Panc1 (cell line): ENCODE data around the gene FKBP1B. TPM values are rescaled to one million over a fixed set of nuclear protein-coding genes. Genes with fewer than 3 reads are reported as not detected.
A peak's percentile ranks its signal among the peaks of the same experiment; 100 is the strongest.
"Not testable (repeated sequence)": the region's sequence is repeated elsewhere in the genome, so short reads cannot be mapped to it uniquely, and the experiment has no call there.

Experiments
- ATAC-seq: fragments of 200-7000 bp; cut with Tn5 transposase; 2 replicates; pipeline ENCODE4 v1.9.1; 2020; ENCODE audit warnings: mild to moderate bottlenecking, moderate library complexity
- BruUV-seq: library from RNA; stranded (reverse); fragments of 400-500 nt; replicated peaks from 2 replicates; lab custom pipeline; 2021; lab: Mats Ljungman, UMichigan
- CTCF ChIA-PET: fragments of 300-600 bp; sonication (Branson Sonifier 250); formaldehyde crosslinking; loops from one replicate; lab custom pipeline; 2022; ENCODE audit warnings: antibody characterized with exemption; lab: Charles Lee
- POLR2A ChIA-PET: fragments of 300-600 bp; sonication (Branson Sonifier 250); formaldehyde crosslinking; loops from one replicate; lab custom pipeline; 2022; ENCODE audit warnings: antibody characterized with exemption; lab: Charles Lee
- DNase-seq: peaks from one replicate; pipeline ENCODE4 v3.0.0-alpha.2; 2010; ENCODE audit warnings: low read depth, low spot score
- H3K27ac ChIP-seq: 2 replicates; pipeline ENCODE4 v1.5.1; 2011; ENCODE audit warnings: mild to moderate bottlenecking, low read length, inconsistent platforms
- H3K27me3 ChIP-seq: fragments of 200-500 bp; sonication (Bioruptor generic); 2 replicates; pipeline ENCODE4 v1.6.0; 2014; ENCODE audit warnings: low read length, inconsistent platforms; ENCODE audit not compliant: control insufficient read depth, insufficient read depth
- H3K36me3 ChIP-seq: fragments of 200-500 bp; sonication (Bioruptor generic); 2 replicates; pipeline ENCODE4 v1.5.1; 2014; ENCODE audit warnings: inconsistent platforms, mild to moderate bottlenecking, low read length, moderate library complexity; ENCODE audit not compliant: control insufficient read depth, insufficient read depth
- H3K4me1 ChIP-seq: 2 replicates; pipeline ENCODE4 v1.5.1; 2011; ENCODE audit warnings: inconsistent platforms, mild to moderate bottlenecking, low read length, moderate library complexity; ENCODE audit not compliant: control insufficient read depth, insufficient read depth
- H3K4me3 ChIP-seq, 2 experiments: 2 replicates each; pipeline ENCODE4 v1.5.1; 2011 to 2012; ENCODE audit warnings: low read depth in 2 of 2, low read length in 2 of 2, mild to moderate bottlenecking in 2 of 2, inconsistent platforms in 1 of 2, moderate library complexity in 1 of 2
- H3K9me3 ChIP-seq: fragments of 200-500 bp; sonication (Bioruptor generic); 2 replicates; pipeline ENCODE4 v1.5.1; 2014; ENCODE audit warnings: low read depth, mild to moderate bottlenecking, inconsistent platforms, low read length, moderate library complexity; ENCODE audit not compliant: control insufficient read depth, insufficient read depth
- POLR2AphosphoS5 ChIP-seq: IDR thresholded peaks from 2 replicates; pipeline ENCODE4 v1.6.1; 2012; ENCODE audit warnings: mild to moderate bottlenecking, low read depth, low read length, moderate library complexity
- REST ChIP-seq, 2 experiments: IDR thresholded peaks; 2 replicates each; pipeline ENCODE4 v1.6.1; 2011 to 2012; ENCODE audit warnings: low read depth in 2 of 2, control low read depth in 1 of 2, low read length in 1 of 2, mild to moderate bottlenecking in 1 of 2, moderate library complexity in 1 of 2; ENCODE audit not compliant: insufficient read depth in 1 of 2
- SIN3A ChIP-seq: IDR thresholded peaks from 2 replicates; pipeline ENCODE4 v1.6.1; 2012; ENCODE audit warnings: low read depth, mild to moderate bottlenecking, low read length, moderate library complexity, borderline replicate concordance; ENCODE audit not compliant: insufficient read depth
- TCF7L2 ChIP-seq: IDR thresholded peaks from 2 replicates; pipeline ENCODE4 v1.6.1; 2011; ENCODE audit warnings: mild to moderate bottlenecking, low read depth, low read length, inconsistent platforms
- in situ Hi-C: cut with HindIII; loops from 2 replicates; pipeline ENCODE4 v1.10.0; 2016; ENCODE audit warnings: low sequenced_read_pairs, low pct_unique_long_range_greater_than_20kb
- intact Hi-C: fragments of 100-400 bp; cut with micrococcal nuclease; formaldehyde crosslinking; loops from one replicate; pipeline ENCODE4 v1.10.0; 2022; ENCODE audit not compliant: unreplicated experiment
- total RNA-seq: library from RNA; stranded (reverse); gene quantifications from one replicate; pipeline ENCODE4 v1.2.1, GENCODE V29; 2021; ENCODE audit not compliant: unreplicated experiment
- TF ChIP-seq, protein P1 (sequence below): fragments of 450-650 bp; IDR thresholded peaks from 2 replicates; pipeline ENCODE4 v1.5.1; 2017; ENCODE audit warnings: mild to moderate bottlenecking

FKBP1B gene
- total RNA-seq, 1 experiment from 2014 or later: 19.9 TPM

GRCh38 chr2:24038786-24039499 lies 10.6 kb upstream of the FKBP1B start:
- in situ Hi-C loops: no loop called here
- Histone ChIP-seq H3K27me3 (no peaks in the 10 kb centered on the region), H3K4me1 (no peaks in the 10 kb centered on the region), H3K4me3 (no peak overlapping the region), H3K9me3 (no peaks in the 10 kb centered on the region), H3K27ac (no peak overlapping the region), H3K36me3 (0 out of 2 replicates have a peak, but pooled peaks cover 6% of the 10 kb centered on the region)
- no TSS peak for BruUV-seq
- POLR2A ChIA-PET: no interaction called here
- CTCF ChIA-PET: no interaction called here
- ATAC-seq: peak; percentile 48
- TF ChIP-seq TCF7L2 (no peak), POLR2AphosphoS5 (no peak), REST (IDR thresholded peaks at IDR 0.05; ENCODE audit: insufficient read depth in 1 of 2, low read depth in 2 of 2, low read length in 1 of 2) (no peak), SIN3A (no peak)
- TF ChIP-seq, protein P1, sequence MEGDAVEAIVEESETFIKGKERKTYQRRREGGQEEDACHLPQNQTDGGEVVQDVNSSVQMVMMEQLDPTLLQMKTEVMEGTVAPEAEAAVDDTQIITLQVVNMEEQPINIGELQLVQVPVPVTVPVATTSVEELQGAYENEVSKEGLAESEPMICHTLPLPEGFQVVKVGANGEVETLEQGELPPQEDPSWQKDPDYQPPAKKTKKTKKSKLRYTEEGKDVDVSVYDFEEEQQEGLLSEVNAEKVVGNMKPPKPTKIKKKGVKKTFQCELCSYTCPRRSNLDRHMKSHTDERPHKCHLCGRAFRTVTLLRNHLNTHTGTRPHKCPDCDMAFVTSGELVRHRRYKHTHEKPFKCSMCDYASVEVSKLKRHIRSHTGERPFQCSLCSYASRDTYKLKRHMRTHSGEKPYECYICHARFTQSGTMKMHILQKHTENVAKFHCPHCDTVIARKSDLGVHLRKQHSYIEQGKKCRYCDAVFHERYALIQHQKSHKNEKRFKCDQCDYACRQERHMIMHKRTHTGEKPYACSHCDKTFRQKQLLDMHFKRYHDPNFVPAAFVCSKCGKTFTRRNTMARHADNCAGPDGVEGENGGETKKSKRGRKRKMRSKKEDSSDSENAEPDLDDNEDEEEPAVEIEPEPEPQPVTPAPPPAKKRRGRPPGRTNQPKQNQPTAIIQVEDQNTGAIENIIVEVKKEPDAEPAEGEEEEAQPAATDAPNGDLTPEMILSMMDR: no peak
- DNase-seq: no peak
- intact Hi-C loops: no loop called here

DNA sequence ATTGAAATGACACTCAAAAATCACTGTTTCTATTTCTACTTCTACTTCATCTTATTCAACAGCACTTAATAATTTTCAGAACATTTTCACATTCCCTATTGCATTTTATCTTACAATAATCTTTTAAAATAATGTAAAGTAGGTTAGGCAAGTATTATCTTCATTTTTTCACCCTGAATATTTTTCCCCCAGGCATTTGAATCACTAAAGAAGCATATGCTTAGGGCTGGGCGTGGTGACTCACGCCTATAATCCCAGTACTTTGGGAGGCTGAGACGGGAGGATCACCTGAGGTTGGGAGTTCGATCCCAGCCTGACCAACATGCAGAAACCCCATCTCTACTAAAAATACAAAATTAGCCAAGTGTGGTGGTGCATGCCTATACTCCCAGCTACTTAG lies 9.0 kb upstream of the FKBP1B start:
- POLR2A ChIA-PET: no interaction called here
- ATAC-seq (no peak), DNase-seq (no peak)
- H3K27me3 ChIP-seq: no peaks in the 10 kb centered on the region
- no peak for TF ChIP-seq REST (IDR thresholded peaks at IDR 0.05; ENCODE audit: insufficient read depth in 1 of 2, low read depth in 2 of 2, low read length in 1 of 2)
- H3K9me3 ChIP-seq: no peaks in the 10 kb centered on the region
- H3K4me1 ChIP-seq: no peaks in the 10 kb centered on the region
- 0 out of 2 replicates have a peak, but pooled peaks cover 6% of the 10 kb centered on the region for H3K36me3 ChIP-seq
- CTCF ChIA-PET: no interaction called here
- H3K4me3 ChIP-seq: no peak overlapping the region
- no peak overlapping the region for H3K27ac ChIP-seq
- in situ Hi-C loops: no loop called here
- no TSS peak for BruUV-seq
- intact Hi-C loops: loop anchor here (10.0 kb wide), 1 partner anchor 116 kb away; the partner anchor contains the start of gene ATAD2B

DNA sequence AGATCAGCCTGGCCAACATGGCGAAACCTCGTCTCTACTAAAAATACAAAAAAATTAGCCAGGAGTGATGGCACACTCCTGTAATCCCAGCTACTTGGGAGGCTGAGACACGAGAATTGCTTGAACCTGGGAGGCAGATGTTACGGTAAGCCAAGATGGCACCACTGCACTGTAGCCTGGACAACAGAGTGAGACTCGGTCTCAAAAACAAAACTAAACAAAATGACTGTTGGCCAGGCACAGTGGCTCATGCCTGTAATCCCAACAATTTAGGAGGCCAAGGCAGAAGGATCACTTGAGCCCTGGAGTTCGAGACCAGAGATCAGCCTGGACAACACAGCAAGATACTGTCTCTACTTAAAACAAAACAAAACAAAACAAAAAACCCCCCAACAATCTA lies 6.4 kb upstream of the FKBP1B start:
- H3K4me1 ChIP-seq, H3K4me3 ChIP-seq, CTCF ChIA-PET, BruUV-seq, in situ Hi-C loops, ATAC-seq, H3K9me3 ChIP-seq, DNase-seq, H3K36me3 ChIP-seq, H3K27me3 ChIP-seq, H3K27ac ChIP-seq: not testable (repeated sequence)
- POLR2A ChIA-PET: interaction anchor here (0.6 kb wide), 1 partner anchor 116 kb away, joined by 5 read pairs; no protein-coding TSS in a partner anchor
- intact Hi-C loops: loop anchor here (10.0 kb wide), 1 partner anchor 118 kb away; the partner anchor contains the start of gene ATAD2B
